ENCODE results near the gene NINL.
A peak's percentile ranks its signal among the peaks of the same experiment; 100 is the strongest.

The NINL gene

DNA sequence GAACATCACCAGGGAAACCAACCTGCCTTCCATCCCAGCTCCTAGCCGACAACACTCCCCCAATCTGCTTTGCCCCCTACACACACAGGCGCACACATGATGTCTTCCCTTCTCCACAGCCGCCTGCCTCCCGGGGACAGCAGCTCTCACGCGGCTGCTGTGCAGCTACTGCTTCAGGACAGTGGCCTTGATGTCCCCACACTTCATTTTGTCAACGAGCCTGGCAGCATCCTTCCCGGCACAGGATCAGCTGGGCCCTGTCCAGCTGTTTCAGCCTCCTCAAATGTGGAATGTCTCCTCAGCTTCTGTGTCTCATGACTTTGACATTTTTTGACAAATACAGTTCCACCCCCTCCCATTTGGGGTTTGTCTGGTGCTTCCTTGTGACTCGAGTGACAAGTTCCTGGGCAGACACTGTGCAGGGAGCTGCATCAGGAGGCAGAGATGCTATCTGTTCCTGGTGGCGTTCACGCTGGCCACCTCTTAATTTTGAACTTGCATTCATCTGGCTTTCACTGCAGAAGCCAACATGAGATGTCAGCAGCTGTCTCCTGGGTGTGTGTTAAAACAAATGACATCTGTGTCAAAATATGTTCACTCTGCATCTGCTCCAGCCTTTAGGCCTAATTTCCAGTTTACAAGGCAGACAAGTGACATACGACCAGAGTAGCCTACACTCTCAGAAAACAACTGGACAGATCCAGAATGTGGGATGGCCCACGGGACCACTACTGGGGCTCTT is 120.7 kb downstream of the NINL start:
- no peak for DNase-seq (ENCODE audit: low read depth)

- DNase-seq (ENCODE audit: low read depth): no peak
Observed at GRCh38 chr20:25461786-25462545, 123.4 kb downstream of the NINL start.

DNA sequence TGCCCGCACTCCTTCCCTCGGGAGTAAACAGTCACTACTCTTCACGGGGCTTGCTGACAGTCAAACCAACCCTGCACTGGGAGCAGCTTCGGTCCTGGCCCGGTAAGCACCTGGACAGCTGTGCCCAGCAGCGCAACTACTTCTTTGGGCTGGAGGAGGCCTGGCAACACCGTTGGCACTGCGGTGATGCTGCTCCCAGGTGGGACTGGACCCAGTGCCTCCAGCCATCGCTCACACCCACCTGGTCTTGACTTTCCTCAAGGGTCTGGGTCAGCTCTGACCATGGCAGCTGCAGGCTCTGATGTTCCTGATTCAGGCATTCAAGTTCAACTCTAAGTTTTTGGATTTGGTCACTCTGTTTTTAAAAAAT is 124.1 kb downstream of the NINL start:
- no peak for DNase-seq (ENCODE audit: low read depth)

DNA sequence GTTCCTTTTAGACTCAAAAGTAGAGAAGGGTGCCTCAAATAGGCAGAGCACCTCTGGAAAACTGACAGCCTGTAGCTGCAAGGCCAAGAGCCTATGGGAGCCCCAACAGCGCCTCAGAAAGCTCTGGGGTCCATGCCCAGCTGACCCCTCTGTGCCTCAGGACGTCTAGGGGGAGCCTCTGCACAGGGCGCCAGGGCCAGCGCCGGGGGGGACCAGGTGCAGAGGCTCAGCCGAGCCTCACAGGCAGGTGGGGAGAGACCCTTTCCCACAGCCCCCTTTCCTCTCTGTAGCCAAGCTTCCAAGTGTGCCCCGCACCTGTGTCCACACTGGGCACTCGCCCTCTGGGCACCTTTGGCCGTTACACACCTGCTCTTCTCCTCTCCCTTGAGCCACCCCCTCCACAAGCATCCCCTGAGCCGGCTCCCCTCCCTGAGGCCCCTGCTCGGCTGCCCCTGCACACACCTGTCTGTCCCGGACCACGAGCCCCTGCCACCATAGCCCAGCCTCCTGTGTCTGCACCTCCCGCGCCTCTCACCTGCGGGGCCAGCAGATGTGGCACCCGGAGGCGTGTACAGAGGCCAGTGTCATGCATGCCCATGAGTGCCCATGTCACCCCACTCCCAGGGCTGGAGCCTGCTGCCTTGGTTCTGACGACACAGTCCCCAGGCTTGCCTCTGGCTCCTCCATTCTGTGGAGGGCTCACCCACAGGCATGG is 124.6 kb downstream of the NINL start:
- no peak for DNase-seq (ENCODE audit: low read depth)

DNA sequence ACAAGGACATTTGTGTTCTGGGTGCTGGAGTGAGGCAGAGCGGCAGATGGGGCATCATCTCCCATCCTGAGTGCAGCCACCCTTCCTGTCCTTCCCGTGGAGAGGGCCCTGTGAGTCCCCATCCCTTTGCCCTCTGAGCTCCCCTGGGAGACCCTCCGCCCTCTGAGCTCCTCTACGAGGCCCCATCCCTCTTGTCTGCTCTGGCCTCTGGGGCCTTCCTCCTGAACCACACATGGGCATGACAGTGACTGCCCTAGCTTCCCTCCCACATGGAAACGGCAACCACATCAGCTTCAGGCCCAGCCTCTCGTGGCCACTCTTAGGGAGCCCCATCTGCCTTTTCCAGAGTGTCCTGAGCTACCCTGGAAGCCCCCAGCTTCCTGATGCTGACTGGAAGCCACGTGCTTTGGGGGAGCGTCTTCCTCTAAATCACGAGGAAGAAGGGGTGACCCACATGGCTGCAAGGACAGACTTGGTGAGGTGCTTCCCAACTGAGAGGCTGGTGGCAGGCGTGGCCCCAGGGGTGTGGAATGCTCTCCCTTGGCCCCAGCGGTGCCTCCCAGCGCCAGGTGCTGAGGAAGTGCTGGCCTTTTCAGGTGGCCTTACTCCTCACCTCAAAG is 125.3 kb downstream of the NINL start:
- no peak for DNase-seq (ENCODE audit: low read depth)

- DNase-seq (ENCODE audit: low read depth): no peak
Observed at GRCh38 chr20:25459111-25459830, 126.1 kb downstream of the NINL start.

- DNase-seq (ENCODE audit: low read depth): no peak
Observed at GRCh38 chr20:25457886-25458680, 127.2 kb downstream of the NINL start.

DNA sequence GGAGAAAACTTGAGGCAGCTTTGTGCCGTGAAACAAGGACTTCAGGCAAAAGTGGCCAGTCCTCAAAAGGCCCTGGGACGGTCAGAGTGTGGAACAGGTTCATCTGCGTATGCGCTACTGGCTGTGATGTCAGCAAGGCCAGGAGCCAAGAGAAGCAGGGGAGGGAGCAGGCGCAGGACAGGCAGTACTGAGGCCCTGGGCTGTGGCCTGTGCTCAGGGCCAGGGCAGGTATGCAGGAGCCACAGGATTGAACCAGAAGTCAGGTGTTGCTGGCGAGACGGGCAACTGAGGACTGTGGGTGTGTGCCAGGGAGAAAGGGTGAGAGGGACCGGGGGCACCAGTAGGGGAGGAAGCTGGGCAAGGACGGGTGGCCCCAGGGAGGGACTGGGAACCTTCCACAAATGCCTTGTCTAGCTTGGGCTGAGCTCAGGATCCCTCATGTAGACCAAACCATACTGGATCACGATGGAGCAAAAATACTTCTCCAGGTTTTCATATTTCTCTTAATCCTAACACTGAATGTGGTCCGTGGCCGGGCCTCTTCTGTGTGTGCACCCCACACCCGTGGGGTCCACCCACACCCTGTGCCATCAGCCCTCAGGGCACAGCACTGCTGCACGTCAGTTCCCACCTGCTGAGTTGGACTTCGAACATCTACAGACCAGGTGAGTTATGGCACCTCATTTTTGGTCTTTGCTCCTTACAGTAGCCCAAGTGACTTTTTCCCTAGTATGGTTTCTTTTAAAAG is 131.0 kb downstream of the NINL start:
- no peak for DNase-seq (ENCODE audit: low read depth)

GRCh38 chr20:25453035-25453810 is 132.1 kb downstream of the NINL start:
- peak; percentile 17 for DNase-seq (ENCODE audit: low read depth)

- DNase-seq (ENCODE audit: low read depth): no peak
Observed at GRCh38 chr20:25452333-25452732, 133.0 kb downstream of the NINL start.

DNA sequence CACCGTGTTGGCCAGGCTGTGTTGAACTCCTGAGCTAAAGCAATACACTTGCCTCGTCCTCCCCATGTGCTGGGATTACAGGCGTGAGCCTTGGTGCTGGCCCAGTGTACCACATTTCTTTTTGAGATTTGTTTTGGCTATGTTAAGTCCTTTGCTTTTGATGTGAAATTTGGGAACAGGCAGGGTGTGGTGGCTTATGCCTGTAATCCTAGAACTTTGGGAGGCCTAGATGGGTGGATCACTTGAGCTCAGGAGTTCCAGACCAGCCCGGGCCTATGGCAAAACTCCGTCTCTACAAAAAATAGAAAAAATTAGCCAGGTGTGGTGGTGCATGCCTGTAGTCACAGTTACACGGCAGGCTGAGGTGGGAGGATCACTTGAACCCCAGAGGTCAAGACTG is 137.7 kb downstream of the NINL start:
- DNase-seq (ENCODE audit: low read depth): no peak

DNA sequence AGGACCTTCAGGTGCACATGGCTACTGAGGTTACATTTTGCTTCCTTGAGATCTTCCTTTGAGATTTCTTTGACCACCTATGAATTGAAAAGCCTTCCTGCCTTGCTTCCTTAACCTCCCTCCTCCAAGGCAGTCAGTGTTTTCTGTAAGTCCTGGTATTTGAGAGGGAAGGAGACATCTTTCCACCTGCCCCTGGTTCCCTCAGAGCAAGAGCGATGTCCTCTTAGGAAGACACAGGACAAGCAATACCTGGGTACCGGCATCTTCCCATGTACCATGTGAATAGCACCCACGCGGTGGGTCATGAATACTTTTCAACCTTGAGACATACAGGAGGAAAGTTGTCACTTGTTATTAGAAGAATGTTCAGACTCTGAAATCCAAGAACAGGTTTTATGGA is 140.8 kb downstream of the NINL start:
- DNase-seq (ENCODE audit: low read depth): no peak

DNA sequence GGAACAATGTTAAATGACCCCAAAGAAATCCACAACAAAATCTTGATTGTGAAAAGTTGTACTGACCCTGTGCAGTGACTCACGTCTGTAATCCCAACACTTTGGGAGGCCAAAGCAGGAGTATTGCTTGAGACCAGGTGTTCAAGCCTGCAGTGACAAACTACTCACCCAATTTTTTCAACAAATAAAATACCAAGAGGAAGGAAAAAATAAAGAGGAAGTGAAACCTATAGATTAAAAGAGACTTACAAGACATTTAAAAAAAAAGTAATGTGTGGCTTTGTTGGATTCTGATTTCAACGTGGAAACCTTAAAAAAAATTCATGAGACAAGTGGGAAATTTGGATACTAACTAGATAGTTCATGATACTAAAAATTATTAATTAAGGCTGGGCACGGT is 146.0 kb downstream of the NINL start:
- DNase-seq (ENCODE audit: low read depth): no peak

GRCh38 chr20:25437153-25437581 is 148.2 kb downstream of the NINL start:
- no peak for DNase-seq (ENCODE audit: low read depth)

DNA sequence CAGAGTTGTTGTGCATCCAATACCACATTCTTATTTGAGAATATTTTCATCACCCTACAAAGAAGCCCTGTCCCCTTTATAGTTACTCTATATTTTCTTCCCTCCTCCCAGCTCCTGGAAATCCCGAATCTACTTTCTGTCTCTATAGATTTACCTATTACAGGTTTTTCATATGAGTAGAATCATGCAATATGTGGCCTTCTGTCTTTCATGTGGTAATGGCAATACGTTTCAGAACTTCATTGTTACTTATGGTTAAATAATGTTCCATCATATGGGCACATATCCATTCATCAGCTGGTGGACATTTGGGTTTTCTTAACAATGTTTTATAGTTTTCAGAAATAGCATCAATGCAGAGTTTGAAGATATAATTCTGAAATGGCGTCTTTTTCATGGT is 160.8 kb downstream of the NINL start:
- DNase-seq (ENCODE audit: low read depth): no peak

DNA sequence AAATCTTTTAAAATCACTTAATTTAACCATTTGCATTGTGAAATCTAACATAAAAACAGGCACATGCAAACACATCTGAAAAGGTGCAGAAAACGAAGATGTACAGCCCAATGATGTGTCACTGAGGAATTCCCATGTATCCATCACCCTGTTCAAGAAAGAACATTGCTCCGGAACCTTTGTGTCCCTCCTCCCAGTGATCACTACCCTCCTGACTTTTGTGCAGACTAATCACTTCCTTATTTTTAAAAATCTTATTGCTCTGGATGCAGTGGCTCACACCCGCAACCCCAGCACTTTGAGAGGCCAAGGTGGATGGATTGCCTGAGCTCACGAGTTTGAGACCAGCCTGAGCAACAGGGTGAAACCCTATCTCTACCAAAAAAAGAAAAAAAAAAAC is 163.3 kb downstream of the NINL start:
- DNase-seq (ENCODE audit: low read depth): no peak

GRCh38 chr20:25421102-25421501 is 164.2 kb downstream of the NINL start:
- no peak for DNase-seq (ENCODE audit: low read depth)

DNA sequence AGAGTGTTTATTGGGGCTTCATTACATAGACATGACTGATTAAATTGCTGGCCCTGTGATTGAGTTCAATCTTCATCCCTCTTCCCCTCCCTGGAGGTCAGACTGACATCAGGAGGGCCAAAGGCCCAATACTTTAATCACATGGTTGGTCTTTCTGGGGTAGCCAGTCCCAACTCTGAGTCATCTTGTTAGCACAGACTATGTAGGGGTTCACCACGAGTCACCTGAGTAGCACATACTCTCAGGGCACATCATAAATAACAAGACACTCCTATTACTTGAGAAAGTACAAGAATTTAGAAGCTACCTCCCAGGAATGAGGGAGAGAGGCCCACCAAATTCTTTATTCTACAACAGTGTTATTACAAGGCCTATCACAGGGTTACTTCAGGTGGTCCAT is 166.6 kb downstream of the NINL start:
- no peak for DNase-seq (ENCODE audit: low read depth)

- no peak for DNase-seq (ENCODE audit: low read depth)
Observed at GRCh38 chr20:25408890-25409289, 176.4 kb downstream of the NINL start.

- no peak for DNase-seq (ENCODE audit: low read depth)
Observed at GRCh38 chr20:25408170-25408547, 177.2 kb downstream of the NINL start.

All from non-pigmented ciliary epithelial cell (primary cell).